ENCODE results near the gene HOXA7. TPM values are rescaled to one million over a fixed set of nuclear protein-coding genes. Genes with fewer than 3 reads are reported as not detected.

The HOXA7 gene
- total and polyA plus RNA-seq, 2 of the 8 experiments (the other 6 are each of a cell fraction or from before 2014, with no cell fraction given): 0.03 TPM; not detected in 1

DNA sequence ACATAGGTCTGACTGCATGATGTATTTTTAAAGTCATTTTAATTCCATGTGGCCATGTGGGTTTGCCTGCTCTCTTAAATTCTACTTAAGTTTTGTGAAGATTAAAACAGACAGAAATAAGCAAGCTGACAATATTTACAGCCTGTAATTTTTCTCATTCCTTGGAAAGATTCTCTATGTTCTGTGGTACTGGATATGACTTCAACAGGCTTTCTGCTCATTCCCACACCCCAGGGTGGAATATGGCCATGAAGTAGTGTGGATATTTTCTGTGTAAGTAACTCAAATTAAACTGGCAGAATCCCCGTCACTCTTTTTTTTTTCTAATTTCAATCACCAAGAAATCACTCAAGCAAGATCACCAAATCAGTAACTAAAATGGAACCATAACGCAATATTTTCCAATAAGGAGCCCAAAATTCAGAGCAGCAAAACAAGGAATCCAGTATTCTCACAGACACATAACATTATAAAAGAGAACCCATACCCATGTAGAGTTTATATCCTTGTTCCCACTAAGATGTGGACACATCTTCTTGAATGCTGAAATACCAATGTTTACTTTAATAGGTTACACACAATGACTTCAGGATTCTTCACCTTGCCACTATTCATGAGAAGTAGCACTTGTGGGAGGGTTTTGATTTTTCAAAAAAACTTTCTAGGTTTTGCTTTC, 18.7 kb downstream of the HOXA7 start:
- no peak overlapping the region for H2BK5ac ChIP-seq (ENCODE audit: low read depth, low read length)
- ChIA-PET CTCF (ENCODE audit: partially characterized antibody) (no interaction called here), POLR2A (ENCODE audit: partially characterized antibody) (no interaction called here)
- no peak overlapping the region for H3K4me3 ChIP-seq (ENCODE audit: extremely low read depth in 1 of 4, insufficient read depth in 2 of 4, low read depth in 3 of 4, low read length in 4 of 4)
- H4K91ac ChIP-seq (replicated peaks; ENCODE audit: insufficient read length, low read length): no peak overlapping the region
- H3K4me2 ChIP-seq (ENCODE audit: insufficient read depth in 1 of 2, low read depth in 2 of 2, low read length in 2 of 2): no peak overlapping the region
- H2BK15ac ChIP-seq (ENCODE audit: low read length): no peak overlapping the region
- H3K27me3 ChIP-seq (replicated peaks in 1 of 4; ENCODE audit: control insufficient read depth in 3 of 4, extremely low read depth in 1 of 4, insufficient read depth in 3 of 4, low read length in 3 of 4): peaks cover 97 to 100% (median 100%) of the 10 kb centered on the region in 4 experiments
- no peak overlapping the region for H3K4ac ChIP-seq (replicated peaks; ENCODE audit: insufficient read length, low read depth, low read length)
- no peak overlapping the region for H2BK20ac ChIP-seq (ENCODE audit: low read length)
- no peak overlapping the region for H3K9ac ChIP-seq (replicated peaks in 1 of 4; ENCODE audit: extremely low read depth in 1 of 4, low read depth in 3 of 4, low read length in 3 of 4)
- no peak overlapping the region for H2AK5ac ChIP-seq (ENCODE audit: low read depth, low read length)
- H3K14ac ChIP-seq (ENCODE audit: insufficient read length): no peak overlapping the region
- H3K79me2 ChIP-seq (ENCODE audit: control insufficient read depth in 1 of 2, insufficient read depth in 2 of 2, low read length in 2 of 2): no peaks in the 10 kb centered on the region
- peaks cover 1% of the 10 kb centered on the region; the same call in 1 of the 2 replicates for H3K23me2 ChIP-seq (ENCODE audit: low read depth, low read length)
- H4K5ac ChIP-seq (ENCODE audit: insufficient read length, low read depth, low read length): no peak overlapping the region
- no peak overlapping the region for H3K27ac ChIP-seq (ENCODE audit: low read depth, low read length)
- no peak overlapping the region for H3K56ac ChIP-seq (replicated peaks; ENCODE audit: insufficient read length, low read depth, low read length)
- WGBS, 2 experiments (ENCODE audit: extremely low coverage in 1 of 2, insufficient coverage in 1 of 2, insufficient read length in 1 of 2, insufficient replicate concordance in 2 of 2, low coverage in 1 of 2, low lambda C conversion rate in 2 of 2, missing lambda C conversion rate in 1 of 2): 64% methylated on average over 2 of the region's 2 CpGs; no CpG with 5 or more reads in 1 of the 2 experiments
- peaks cover 17 to 22% of the 10 kb centered on the region in 2 experiments for H4K20me1 ChIP-seq (replicated peaks in 1 of 2; ENCODE audit: control insufficient read depth in 1 of 2, insufficient read depth in 2 of 2, low read length in 2 of 2)
- FAIRE-seq (no peak), DNase-seq (ENCODE audit: low read depth in 1 of 2, low spot score in 2 of 2) (no peak)
- no peaks in the 10 kb centered on the region for H3K9me3 ChIP-seq (ENCODE audit: insufficient read depth in 2 of 2, low read depth in 1 of 2, low read length in 1 of 2)
- H4K8ac ChIP-seq (ENCODE audit: extremely low read depth, insufficient read depth, low read length): no peak overlapping the region
- no peak overlapping the region for H3K23ac ChIP-seq (ENCODE audit: insufficient read length)
- H3K36me3 ChIP-seq (ENCODE audit: control insufficient read depth in 2 of 4, insufficient read depth in 4 of 4, low read length in 3 of 4): peaks cover 0 to 5% (median 0%) of the 10 kb centered on the region in 4 experiments; a peak in 1 of 8 replicates
- H3K4me1 ChIP-seq (replicated peaks in 1 of 4; ENCODE audit: control insufficient read depth in 3 of 4, insufficient read depth in 4 of 4, low read length in 3 of 4): peaks cover 0 to 5% (median 2%) of the 10 kb centered on the region in 4 experiments; a peak in 4 of 7 replicates
- no peak overlapping the region for H2BK12ac ChIP-seq (ENCODE audit: low read depth, low read length)
- no peak overlapping the region for H2AFZ ChIP-seq (ENCODE audit: low read length)
- H3K18ac ChIP-seq (ENCODE audit: extremely low read depth, low read length): no peak overlapping the region
- TF ChIP-seq RNF2 (IDR thresholded peaks at IDR 0.05; ENCODE audit: borderline replicate concordance, low read depth, low read length, missing control alignments, poor library complexity, severe bottlenecking): no peak
- TF ChIP-seq CBX8 (IDR thresholded peaks at IDR 0.05; ENCODE audit: borderline replicate concordance, low read depth, low read length): peak; percentile 48
- H3K79me1 ChIP-seq (ENCODE audit: low read depth, low read length): no peaks in the 10 kb centered on the region
- no peak overlapping the region for H2BK120ac ChIP-seq (replicated peaks; ENCODE audit: low read depth, low read length)

Measured in H1 (cell line).